Measurements from ENCODE around the gene P3R3URF.

DNA sequence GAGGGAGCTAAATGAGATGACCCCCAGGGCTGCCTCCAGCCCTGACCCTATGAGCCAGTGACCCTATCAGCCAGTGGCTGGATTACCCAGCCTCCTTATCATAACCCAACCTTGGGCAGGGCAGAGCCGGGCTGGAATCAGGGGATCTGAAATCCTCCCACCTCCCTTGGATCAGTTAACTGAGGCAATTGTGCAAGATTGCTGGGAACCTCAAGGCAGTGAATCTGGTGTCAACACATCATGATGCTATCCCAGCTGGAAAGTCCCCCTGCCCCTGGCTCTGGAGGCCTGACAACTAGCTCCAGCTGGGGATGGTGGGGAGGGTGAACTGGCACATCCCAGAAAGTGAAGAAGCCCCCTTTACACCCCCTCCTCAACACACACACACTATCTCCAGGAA is 7.8 kb downstream of the P3R3URF start:
- TF ChIP-seq POLR2A (IDR thresholded peaks at IDR 0.05; ENCODE audit: low read length) = no peak
- TF ChIP-seq GATA1 (IDR thresholded peaks at IDR 0.05; ENCODE audit: low read depth, low read length) = no peak

All from erythroblast (primary cell).